ENCODE measurements around the gene VCX. TPM values are rescaled to one million over a fixed set of nuclear protein-coding genes. Genes with fewer than 3 reads are reported as not detected.

Gene VCX
- total RNA-seq, 1 experiment from 2014 or later: not detected

DNA sequence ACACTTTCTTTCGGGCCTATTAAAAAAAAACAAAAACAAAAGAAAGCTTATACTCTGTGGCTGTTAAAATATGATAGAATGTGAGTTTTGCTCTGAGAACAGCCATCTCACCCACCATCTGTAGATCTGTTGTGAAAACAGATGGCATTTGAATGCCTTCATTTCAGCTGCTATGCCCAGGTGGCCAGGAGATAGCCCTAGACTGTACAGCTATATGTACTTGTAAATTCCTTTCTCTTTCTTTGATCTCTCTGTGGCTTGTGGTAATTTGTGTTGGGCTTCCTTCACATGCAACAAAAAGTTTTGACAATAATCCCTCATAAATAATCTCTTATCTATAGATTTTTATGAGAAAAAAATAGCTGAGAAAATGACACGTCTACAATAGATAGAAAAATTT, 46.2 kb downstream of the VCX start:
- TF ChIP-seq, protein P1, sequence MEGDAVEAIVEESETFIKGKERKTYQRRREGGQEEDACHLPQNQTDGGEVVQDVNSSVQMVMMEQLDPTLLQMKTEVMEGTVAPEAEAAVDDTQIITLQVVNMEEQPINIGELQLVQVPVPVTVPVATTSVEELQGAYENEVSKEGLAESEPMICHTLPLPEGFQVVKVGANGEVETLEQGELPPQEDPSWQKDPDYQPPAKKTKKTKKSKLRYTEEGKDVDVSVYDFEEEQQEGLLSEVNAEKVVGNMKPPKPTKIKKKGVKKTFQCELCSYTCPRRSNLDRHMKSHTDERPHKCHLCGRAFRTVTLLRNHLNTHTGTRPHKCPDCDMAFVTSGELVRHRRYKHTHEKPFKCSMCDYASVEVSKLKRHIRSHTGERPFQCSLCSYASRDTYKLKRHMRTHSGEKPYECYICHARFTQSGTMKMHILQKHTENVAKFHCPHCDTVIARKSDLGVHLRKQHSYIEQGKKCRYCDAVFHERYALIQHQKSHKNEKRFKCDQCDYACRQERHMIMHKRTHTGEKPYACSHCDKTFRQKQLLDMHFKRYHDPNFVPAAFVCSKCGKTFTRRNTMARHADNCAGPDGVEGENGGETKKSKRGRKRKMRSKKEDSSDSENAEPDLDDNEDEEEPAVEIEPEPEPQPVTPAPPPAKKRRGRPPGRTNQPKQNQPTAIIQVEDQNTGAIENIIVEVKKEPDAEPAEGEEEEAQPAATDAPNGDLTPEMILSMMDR (IDR thresholded peaks at IDR 0.05; ENCODE audit: unreplicated experiment): no peak
- no TSS peak for BruUV-seq (replicated peaks)
- H3K27me3 Mint-ChIP-seq (ENCODE audit: unreplicated experiment): no peaks in the 10 kb centered on the region
- H3K36me3 Mint-ChIP-seq (ENCODE audit: insufficient read depth, unreplicated experiment): no peaks in the 10 kb centered on the region
- DNase-seq: no peak
- CTCF ChIA-PET: no interaction called here
- H3K27ac Mint-ChIP-seq (ENCODE audit: unreplicated experiment): no peak overlapping the region
- peaks cover 8% of the 10 kb centered on the region for H3K9me3 Mint-ChIP-seq (ENCODE audit: low read depth, unreplicated experiment)
- intact Hi-C loops (cut with micrococcal nuclease; ENCODE audit: unreplicated experiment): no loop called here
- no peaks in the 10 kb centered on the region for H3K4me1 Mint-ChIP-seq (ENCODE audit: low read depth, unreplicated experiment)
- no peak overlapping the region for H3K4me3 Mint-ChIP-seq (ENCODE audit: low read depth, unreplicated experiment)

DNA sequence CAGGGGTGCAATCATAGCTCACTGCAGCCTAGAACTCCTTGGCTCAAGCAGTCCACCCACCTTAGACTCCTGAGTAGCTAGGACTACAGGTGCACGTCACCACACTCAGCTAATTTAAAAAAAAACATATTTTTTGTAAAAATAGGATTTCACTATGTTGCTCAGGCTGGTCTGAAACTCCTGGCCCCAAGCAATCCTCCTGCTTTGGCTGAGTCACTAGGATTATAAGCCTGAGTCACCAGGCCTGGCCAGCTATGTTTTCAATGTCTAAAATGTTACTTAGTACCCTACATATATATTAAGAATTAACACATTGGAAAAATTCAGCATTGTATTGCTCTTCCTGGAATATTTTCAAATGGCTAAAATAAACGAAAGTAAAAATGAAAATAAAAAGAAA, 46.7 kb downstream of the VCX start:
- no TSS peak for BruUV-seq (replicated peaks)
- Mint-ChIP-seq H3K27ac (ENCODE audit: unreplicated experiment) (no peak overlapping the region), H3K36me3 (ENCODE audit: insufficient read depth, unreplicated experiment) (no peaks in the 10 kb centered on the region), H3K4me1 (ENCODE audit: low read depth, unreplicated experiment) (no peaks in the 10 kb centered on the region), H3K4me3 (ENCODE audit: low read depth, unreplicated experiment) (no peak overlapping the region), H3K27me3 (ENCODE audit: unreplicated experiment) (no peaks in the 10 kb centered on the region), H3K9me3 (ENCODE audit: low read depth, unreplicated experiment) (peaks cover 8% of the 10 kb centered on the region)
- intact Hi-C loops (cut with micrococcal nuclease; ENCODE audit: unreplicated experiment): no loop called here
- DNase-seq: no peak
- CTCF ChIA-PET: no interaction called here
- TF ChIP-seq, protein P1 (IDR thresholded peaks at IDR 0.05; ENCODE audit: unreplicated experiment): no peak

DNA sequence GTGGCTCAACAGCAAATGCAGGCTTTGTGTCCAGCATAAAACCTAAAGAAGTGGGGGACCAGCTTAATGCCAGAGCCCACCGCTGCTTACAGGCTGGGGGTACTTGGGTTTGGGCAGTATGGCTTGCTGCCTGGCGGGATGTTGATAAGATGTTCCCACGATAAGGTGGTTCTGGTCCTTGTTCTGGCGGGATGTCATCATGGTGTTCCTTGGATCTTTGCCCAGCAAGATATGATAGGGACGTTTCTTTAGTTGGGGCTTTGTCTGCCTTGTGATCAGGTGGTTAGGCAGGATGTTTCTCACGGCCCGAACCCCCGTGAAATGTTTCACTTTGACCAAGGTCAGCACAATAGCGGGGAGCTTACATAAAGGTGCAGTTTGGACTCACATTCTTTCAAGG, 49.0 kb downstream of the VCX start:
- intact Hi-C loops (cut with micrococcal nuclease; ENCODE audit: unreplicated experiment): no loop called here
- Mint-ChIP-seq H3K27ac (ENCODE audit: unreplicated experiment) (no peak overlapping the region), H3K4me3 (ENCODE audit: low read depth, unreplicated experiment) (no peak overlapping the region), H3K27me3 (ENCODE audit: unreplicated experiment) (no peaks in the 10 kb centered on the region), H3K9me3 (ENCODE audit: low read depth, unreplicated experiment) (peaks cover under 1% of the 10 kb centered on the region), H3K36me3 (ENCODE audit: insufficient read depth, unreplicated experiment) (no peaks in the 10 kb centered on the region), H3K4me1 (ENCODE audit: low read depth, unreplicated experiment) (no peaks in the 10 kb centered on the region)
- CTCF ChIA-PET: no interaction called here
- no TSS peak for BruUV-seq (replicated peaks)
- DNase-seq: no peak
- TF ChIP-seq, protein P1 (IDR thresholded peaks at IDR 0.05; ENCODE audit: unreplicated experiment): no peak

Other genes starting within 250 kb of the VCX start
- 13.7 and 14.8 TPM in 2 replicates for gene PNPLA4, start 84.2 kb downstream of the VCX start, total RNA-seq (2022)